Fibroblast of peridontal ligament (primary cell): Measurements from ENCODE around the gene AGMO.

Source experiments
- DNase-seq: peaks from one replicate; pipeline ENCODE4 v3.0.0-alpha.2; 2010; ENCODE audit errors: extremely low read depth

The AGMO gene

DNA sequence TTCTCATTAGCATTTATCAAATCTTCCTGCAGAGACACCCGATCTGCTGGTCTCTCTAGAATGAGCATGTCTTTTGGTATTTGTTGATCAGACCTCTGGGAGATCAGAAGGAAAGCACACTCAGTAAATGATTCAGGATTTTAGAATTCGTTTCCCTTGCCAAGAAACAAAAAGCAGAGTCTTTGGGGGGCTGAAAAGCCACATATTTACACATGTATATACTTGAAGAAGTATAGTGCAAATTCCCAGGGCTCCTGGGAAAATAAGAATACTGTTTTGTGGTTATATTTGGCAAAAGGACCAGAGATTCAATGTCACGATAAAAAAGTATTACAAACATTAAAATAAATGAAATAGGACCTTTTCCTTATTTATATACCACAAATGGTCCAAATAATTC, 100.2 kb downstream of the AGMO start:
- DNase-seq, result peak; percentile 95

DNA sequence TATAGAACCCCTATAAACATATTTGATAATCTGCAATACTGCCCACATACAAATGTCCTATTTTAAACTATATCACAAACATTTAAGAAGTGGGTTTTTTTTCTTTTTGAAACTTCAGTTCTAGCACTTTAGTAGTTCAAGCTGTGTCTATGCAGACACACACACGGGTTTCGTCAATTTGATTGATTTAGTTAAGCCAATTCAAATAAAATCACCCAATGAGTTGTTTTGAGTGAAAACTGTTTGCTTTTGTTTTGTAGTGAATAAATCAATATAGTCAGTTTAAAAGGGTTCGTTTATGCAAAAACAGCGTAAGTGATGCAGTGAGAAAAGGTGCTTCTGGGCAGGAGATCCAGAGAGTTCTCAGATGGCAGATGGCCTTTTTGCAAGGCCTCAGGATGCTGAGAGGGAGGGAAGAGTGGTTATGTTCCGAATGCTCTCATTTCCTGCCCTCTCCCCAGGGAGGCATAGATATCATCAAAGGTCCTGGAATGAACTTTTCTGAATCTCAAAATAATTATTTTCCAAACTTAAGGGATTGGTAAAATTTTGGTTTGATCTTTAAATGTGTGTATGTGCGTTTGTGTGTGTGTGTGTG, 102.7 kb downstream of the AGMO start:
- peak; percentile 37 for DNase-seq

DNA sequence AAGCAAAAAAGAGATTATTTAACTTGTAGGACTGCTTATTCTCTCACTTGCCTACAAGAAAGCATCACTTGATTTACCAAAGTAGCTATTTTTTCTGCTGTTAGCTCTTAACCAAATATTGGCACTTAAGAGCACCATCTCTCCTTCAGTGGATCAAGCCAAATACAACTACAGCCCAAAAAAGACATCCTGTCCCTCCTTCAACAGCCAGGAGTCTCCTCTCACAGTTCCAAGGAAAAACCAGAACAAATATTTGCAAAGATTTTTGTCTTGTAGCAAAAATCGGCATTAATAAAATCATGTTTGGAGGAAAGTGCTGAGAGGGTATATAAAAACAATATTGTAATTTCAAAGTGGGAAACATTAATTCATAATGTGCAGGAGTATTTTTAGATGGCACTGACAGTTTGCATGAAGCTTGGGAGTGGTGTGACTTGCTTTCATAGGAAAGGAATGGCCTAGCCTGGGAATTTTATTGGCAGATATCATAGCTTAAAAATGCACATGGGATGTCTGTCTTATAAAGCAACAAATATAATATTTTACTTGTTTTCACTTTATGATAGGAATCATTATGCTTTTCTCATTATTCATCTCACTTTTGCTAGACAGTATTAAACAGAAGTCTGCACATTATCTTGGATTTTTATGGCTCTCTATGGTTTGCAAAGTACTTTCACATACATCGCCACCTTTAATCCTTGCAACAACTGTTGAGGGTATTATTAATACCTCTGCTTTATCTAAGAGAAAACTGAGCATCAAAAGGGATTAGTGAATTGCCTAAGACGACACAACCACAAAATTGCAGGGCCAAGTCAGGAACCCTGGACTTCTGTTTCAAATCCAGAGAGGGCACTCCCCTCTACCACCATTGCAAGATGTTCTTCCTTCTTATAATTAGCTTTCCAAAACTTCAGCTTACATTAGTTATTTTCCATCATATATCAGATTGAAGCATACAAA, 103.5 kb downstream of the AGMO start:
- peak; percentile 19 for DNase-seq

DNA sequence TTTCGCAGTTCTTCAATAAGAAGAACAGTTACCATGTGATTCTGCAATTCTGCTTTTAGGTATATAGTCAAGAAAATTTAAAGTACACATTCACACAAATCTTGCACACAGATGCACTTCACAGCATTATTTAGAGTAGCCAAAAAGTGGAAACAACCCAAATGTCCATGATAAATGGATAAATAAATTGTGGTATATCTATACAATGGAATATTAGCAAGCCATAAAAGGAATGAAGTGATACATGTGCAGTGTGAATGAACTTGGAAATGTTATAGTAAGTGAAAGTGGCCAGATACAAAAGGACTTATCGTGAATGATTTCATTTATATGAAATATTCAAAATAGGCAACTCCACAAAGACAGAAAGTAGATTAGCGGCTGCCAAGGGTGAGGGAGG, 109.1 kb downstream of the AGMO start:
- DNase-seq, result no peak

DNA sequence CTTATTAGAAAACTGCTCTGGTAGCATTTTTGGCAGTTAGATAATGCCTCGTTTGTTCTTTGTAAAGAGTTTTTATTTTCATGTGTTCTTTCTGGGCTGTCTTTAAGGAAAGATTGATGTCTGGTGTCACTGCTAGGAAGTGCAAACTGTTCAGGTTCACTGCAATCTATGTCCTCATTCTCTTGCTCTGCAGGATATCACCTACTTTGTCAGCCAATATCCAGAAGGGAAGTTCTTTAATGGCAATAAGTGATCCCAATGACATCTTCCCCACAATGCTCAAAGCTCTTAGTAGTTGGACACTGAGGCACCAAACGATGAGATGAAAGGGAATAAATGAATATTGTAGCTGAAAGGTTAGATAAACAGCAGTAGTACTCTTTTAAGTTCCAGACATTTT, 115.1 kb downstream of the AGMO start:
- DNase-seq, result no peak

DNA sequence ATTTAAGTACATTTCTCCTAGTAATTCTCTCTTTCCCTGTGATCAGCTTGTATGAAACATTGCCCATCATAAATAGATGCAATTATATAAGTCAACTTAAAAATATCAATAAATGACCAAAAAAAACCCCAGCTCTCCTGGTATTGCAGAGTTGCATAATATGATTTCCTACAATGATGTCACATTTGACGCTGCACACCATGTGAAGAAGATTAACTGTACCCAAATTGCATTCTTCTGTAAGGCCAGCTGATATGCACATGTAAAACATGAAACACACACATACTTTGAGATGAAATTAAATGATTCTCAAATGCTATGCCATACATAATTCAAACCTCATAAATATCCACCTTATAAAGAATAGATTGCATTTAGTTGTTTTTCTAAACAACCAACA, 115.5 kb downstream of the AGMO start:
- DNase-seq, result peak; percentile 48

DNA sequence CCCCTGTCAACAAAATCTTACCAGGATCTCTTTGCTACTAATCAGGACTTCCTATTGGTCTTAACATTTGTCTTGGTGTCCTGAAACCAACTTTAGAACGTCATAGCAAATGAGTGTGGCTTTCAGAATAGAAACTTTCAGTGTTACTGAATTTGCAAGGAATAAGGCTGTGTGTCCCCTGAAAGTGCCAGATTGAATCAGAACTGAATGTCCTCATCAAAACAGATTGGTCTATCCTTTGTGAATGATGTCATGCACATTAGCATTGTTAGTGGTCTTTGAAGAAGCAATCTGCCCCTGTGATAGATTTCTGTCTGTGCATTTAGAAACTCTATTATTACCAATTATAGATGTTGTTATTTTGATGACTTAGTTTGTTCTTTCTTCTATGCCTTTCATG, 119.9 kb downstream of the AGMO start:
- DNase-seq, result no peak

DNA sequence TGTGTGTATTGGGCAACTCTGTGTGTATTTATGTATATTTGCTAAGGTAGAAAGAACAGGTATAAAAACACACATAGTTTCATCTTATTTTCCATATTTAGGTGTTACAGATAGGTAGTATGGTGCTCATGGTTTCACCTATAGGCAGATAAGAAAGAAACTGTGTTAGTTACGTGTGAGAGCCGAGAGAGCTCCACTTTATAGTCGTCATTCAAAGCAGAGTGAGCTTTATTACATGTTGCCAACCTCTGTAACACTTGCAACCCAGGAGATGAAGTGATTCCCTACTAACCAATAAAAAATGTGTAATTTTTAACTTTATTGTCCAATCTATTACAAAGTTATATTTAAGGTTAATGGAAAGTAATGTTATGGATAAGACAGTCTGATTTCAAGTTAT, 121.3 kb downstream of the AGMO start:
- DNase-seq, result no peak

DNA sequence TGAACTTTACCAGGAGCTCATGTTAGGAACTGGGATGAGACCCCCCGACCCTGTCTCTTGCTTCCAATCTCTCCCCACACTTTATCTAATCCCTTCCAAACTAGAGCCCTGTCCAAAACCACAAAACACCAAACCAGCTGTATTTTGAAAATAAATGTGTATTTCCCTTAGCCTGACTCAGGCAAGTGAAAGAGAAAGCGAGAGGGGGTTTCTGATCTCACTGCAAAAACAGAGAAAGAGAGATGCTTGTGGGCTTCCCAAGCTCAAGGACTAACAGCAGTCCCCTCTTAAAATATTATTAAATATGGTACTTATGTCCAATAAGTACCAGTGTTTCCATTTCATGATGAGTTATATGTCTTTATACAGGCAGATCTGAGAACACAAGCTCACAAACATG, 122.0 kb downstream of the AGMO start:
- DNase-seq, result peak; percentile 18

DNA sequence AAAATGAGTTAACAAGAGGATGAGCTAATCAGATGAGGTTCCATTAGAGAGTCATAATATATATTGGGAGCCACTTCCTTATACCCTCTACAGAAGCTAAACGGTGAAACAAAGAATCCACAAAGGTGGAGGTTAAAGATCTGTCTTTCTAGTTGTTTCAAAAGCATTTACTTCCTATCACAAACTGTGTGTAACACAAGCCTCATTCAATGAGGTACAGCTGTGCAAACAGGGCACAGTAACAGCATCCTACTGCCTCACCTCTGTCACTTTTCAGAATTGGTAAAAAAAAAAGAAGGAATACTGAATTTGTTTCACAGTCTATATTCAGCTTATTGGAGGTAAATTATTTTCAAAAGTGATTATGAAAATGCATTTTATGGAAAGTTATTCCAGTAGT, 128.7 kb downstream of the AGMO start:
- DNase-seq, result no peak

DNA sequence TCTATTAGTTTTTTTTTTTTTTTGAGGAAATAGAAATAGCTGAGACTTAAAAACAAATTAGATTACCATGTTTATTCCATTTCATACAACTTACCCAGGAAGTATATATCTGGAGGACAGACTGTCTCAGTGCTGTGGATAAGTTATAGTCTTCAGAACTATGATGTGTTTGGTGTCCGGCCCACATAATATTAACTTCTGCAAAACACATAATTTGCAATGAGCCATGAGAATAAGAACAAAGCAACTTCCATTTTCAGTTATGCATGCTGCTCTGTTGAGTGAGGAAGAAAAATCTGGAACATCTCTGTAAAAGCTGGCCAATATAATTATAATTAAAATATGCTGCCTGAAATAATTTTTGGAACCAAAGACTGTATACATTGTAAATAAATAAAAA, 130.9 kb downstream of the AGMO start:
- no peak for DNase-seq

DNA sequence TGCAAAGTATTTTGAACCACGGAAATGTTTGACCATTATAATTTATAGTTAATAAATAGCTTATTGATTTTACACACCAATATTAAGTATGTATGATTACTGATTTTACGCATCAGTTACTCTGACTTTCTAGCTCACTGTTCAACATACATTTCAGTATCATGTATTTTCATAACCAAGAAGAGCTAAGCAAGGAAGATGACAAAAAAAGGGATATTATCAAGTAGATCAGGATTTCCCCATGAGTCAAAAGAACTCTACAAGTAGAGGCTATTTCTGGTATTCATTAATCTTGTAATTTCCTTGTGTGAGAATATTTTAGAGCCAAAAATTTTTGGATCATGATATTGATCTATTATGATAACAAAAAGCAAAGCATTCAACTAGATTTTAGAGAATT, 131.6 kb downstream of the AGMO start:
- DNase-seq, result no peak

DNA sequence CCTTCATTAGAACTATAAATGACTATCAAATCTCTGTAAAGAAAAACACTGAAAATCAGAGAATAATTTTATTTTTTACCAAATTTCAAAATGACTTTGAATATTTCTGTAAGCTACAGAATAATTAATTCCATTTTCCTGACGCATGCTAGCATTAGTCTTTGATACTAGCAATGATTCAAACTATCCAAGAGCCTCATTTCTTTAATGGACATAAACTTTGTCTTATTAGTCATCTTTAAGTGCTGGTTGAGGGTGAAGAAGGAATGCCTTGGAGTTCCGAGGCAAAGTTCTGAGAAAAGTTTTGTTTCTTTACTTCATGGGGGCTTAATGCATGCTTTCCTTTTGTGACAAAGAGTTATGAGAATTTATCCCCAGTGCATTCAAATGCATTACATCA, 137.3 kb downstream of the AGMO start:
- DNase-seq, result no peak

DNA sequence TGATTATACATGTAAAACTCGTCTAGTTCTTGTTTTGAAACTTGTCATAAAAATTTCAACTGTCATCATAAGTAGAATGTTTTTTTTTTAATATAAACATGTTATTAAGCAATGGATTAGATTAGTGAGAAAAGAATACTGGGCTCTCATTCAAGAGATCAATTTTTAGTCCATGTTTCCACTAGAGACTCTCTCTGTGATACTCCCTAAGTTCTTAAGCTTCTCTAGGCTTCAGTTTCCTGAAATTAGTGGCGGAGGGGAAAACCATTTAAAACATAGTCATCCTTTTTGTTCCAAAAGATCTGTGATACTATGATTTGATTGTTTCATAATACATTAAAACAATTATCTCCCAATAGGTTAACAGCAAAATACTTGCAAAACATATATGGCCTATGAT, 142.2 kb downstream of the AGMO start:
- no peak for DNase-seq

DNA sequence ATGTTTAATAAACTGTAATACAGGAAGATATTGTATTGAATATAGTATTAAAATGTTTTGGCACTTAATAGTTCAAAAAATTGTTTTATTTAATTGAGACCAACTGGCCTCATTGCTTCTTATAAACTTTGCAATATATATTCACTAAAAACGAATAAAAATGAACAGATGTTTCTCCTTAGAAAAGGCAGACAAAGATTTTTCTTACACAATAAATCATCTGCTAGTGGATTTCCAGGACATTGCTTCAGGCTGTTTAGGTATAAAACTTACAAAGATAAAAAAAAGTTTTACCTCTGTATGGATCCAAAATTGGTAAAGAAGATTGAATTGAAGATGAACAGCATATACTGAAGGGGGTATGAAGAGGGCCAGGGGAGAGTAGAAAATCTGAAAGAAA, 143.6 kb downstream of the AGMO start:
- DNase-seq, result peak; percentile 5

DNA sequence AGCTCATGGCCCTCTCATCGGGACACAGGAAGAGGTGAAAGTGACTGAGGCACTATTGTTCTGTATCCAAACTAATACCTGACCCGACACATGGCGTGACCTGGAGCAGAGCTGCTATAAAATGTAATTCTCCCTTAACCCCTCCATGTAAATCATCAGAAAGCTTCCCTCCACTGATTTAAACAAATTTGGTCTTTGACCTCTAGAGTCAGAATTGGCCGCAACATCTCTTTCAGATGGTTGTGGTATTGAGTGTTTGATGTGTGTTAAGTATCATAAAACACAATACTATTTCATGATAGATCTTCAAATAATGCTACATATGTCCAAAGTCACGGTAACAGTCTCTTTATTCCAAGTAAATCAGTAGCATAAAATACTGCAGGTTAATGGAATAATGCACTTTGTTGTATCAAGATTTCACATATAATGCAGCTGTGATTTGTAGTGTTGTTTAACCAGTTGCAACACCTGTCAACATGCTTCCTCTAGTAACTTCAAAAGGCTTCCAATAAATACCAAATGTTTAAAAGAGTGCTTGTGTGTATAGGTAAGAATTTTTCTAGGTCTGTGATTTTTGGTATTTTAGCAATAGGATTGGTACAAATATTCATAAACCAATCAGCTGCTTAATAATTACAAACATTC, 144.3 kb downstream of the AGMO start:
- DNase-seq, result no peak

DNA sequence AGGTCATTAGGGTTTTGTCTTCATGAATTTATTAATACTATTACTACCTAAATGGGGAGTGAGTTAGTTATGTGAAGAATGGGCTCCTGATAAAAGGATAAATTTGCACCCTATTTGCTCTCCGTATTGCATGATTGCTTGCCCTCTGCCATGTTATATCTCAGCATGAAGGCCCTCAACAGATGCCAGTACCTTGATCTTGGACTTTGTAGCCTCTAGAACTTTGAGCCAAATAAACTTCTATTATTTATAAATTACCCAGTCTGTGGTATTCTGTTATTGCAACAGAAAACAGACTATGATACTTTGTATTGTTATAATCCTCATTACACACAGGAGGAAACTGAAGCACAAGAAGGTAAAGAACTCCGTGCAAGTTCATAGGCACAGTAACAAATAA, 150.8 kb downstream of the AGMO start:
- DNase-seq, result no peak

DNA sequence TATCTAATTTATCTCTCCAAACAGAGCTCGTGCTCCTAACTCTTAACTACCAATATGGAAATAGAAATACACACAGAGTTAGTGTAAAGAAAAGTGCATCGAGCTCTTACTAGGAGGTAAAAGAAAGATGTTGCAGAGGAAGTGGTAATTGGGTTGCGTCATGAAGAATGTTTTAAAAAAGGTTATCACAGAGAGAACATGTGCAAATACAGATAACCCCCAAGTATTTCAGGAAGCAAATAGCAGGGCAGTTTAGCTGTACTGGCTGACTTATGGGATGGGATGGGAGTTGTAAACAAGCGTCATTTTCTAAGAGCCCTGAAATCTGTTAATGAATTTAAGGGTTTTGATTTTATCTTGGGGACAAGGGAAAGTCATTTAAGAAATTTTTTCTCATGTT, 153.9 kb downstream of the AGMO start:
- DNase-seq, result no peak

DNA sequence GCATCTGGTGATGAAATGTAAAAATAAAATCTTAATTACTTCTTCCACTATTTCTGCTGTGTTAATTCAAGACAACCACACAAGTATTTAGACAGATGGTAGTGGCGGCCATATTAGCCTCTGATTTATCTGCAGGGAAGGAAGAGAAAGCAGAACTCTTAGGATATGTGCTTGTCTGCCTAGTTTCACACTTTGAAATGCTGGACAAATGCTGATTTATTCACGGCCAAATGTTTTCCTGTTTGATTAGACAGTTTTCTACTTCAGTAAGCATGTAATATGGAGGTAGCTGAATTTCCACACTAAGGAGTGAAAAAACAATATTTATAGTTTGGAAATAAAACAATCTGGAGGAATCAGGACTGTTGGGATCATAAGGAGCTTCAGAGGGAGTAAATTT, 158.1 kb downstream of the AGMO start:
- DNase-seq, result no peak

DNA sequence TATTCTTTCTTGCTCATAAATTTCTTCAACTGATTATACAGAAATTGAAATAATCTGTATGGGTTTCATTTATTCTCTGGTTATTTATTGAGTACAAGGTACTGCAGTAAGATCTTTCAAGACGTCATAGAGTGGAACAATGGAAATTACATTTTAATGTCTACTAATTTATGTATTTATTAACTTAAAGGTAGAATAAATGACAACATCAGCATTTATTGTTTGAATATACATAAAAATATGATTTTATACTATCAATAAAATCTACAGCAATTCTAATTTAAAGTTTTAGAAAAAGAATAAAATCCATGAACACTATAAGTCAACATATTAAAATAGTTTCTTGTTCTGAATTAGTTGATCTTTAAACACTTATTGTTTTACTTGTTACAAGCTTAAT, 158.5 kb downstream of the AGMO start:
- DNase-seq, result no peak

DNA sequence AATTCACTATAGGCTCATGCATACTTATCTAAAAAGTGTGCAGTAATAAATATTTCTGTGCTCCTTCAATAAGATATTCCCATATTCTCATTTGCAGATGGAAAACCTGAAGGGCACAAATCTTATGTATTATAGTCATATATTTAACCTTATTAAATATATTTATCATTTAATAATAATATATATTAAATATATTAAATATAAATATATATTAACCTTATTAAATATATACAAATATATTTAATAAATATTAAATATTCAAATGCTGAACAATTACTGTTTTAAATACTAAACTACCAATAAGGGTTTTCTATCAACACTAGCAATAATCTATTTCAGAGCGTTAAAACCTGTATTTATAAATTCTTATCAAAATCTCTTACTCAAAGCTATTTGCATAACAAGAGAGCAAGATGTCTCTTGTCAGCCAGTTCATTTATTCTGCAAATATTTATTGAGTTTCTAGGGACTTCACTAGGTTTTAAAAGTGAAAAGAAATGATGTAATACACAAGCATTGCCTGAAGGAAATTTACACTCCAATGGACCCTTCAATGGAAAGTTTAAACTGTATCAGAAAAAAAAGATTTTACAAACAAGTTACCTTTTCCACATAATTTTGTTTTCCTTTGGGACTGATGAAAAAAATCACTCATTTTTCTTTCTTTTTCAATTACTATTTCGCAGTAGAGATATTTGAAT, 159.2 kb downstream of the AGMO start:
- no peak for DNase-seq

DNA sequence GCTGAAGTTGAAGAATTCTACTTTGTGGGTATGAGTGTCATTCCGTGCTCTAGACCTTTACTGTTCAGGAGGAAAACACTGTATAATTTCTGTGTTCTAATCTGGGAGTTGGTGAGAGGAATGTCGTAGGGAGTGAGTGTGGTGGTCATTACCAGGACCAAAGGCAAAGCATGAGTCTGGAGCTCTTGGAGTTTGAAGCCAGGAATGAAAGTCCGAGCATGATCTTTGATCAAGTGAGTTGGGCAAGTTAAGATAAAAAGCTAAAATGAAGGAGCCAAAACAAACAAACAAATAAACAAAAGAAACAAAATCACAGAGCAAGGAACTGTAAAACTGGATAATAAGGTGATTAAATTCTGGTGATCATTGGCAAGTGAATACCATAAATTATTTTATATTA, 161.4 kb downstream of the AGMO start:
- DNase-seq, result no peak
